Hepatocyte (in vitro differentiated cells): ENCODE results near the gene PDGFD. TPM values are rescaled to one million over a fixed set of nuclear protein-coding genes. Genes with fewer than 3 reads are reported as not detected.

Experiments
- DNase-seq: peaks from one replicate; pipeline ENCODE4 v3.0.0-alpha.2; 2016; ENCODE audit warnings: low spot score
- H2AFZ ChIP-seq: fragments of 200-600 bp; sonication (generic); 2 replicates; pipeline ENCODE4 v1.6.0; 2016; ENCODE audit warnings: antibody characterized with exemption, mild to moderate bottlenecking
- H3K27ac ChIP-seq: fragments of 200-600 bp; sonication (generic); 2 replicates; pipeline ENCODE4 v1.5.1; 2016; ENCODE audit warnings: mild to moderate bottlenecking
- H3K27me3 ChIP-seq: fragments of 200-600 bp; sonication (generic); 2 replicates; pipeline ENCODE4 v1.6.1; 2016
- H3K36me3 ChIP-seq: fragments of 200-600 bp; sonication (generic); replicated peaks from 2 replicates; pipeline ENCODE4 v1.5.1; 2016; ENCODE audit warnings: low read depth; ENCODE audit not compliant: insufficient read depth
- H3K4me1 ChIP-seq: fragments of 200-600 bp; sonication (generic); 2 replicates; pipeline ENCODE4 v1.5.1; 2016; ENCODE audit warnings: mild to moderate bottlenecking, moderate library complexity; ENCODE audit not compliant: insufficient read depth
- H3K4me2 ChIP-seq: fragments of 200-600 bp; sonication (generic); 2 replicates; pipeline ENCODE4 v1.6.0; 2016
- H3K4me3 ChIP-seq: fragments of 200-600 bp; sonication (generic); 2 replicates; pipeline ENCODE4 v1.5.1; 2016; ENCODE audit warnings: mild to moderate bottlenecking
- H3K79me2 ChIP-seq: fragments of 200-600 bp; sonication (generic); 2 replicates; pipeline ENCODE4 v1.6.0; 2017; ENCODE audit warnings: mild to moderate bottlenecking
- H3K9me2 ChIP-seq: fragments of 200-600 bp; sonication (generic); replicated peaks from 2 replicates; pipeline ENCODE4 v1.6.0; 2017; ENCODE audit warnings: mild to moderate bottlenecking; ENCODE audit not compliant: insufficient read depth
- H3K9me3 ChIP-seq: fragments of 200-600 bp; sonication (generic); 2 replicates; pipeline ENCODE4 v1.5.1; 2016; ENCODE audit warnings: low read depth, mild to moderate bottlenecking
- H4K20me1 ChIP-seq: fragments of 200-600 bp; sonication (generic); 2 replicates; pipeline ENCODE4 v1.6.0; 2016; ENCODE audit warnings: mild to moderate bottlenecking; ENCODE audit not compliant: insufficient read depth, poor library complexity, severe bottlenecking
- CTCF ChIP-seq: fragments of 200-600 bp; sonication (generic); IDR thresholded peaks from 2 replicates; pipeline ENCODE4 v1.5.1; 2016; ENCODE audit warnings: antibody characterized with exemption, mild to moderate bottlenecking; ENCODE audit not compliant: poor library complexity
- EZH2 ChIP-seq: fragments of 200-600 bp; sonication (generic); IDR thresholded peaks from 2 replicates; pipeline ENCODE4 v1.6.1; 2016; ENCODE audit warnings: antibody characterized with exemption, mild to moderate bottlenecking, borderline replicate concordance
- EZH2phosphoT487 ChIP-seq: fragments of 200-600 bp; sonication (generic); IDR thresholded peaks from one replicate; pipeline ENCODE4 v1.6.1; 2018; ENCODE audit warnings: antibody characterized with exemption, mild to moderate bottlenecking, low read depth, moderate library complexity; ENCODE audit not compliant: unreplicated experiment, severe bottlenecking
- WGBS: methylation state at CpG from one replicate; pipeline ENCODE4 v1.1.6; 2016; ENCODE audit warnings: low lambda C conversion rate; ENCODE audit errors: missing lambda C conversion rate; 5-methylcytosine and 5-hydroxymethylcytosine counted together
- polyA plus RNA-seq: library from polyadenylated mRNA; unstranded; fragments of >200 nt; fragmentation: Nextera tagmentation; extraction: Ambion mirVana; gene quantifications from 2 replicates; pipeline ENCODE4 v1.2.1, GENCODE V29; 2016
- total RNA-seq: library from RNA; depleted of rRNA; stranded (reverse); fragments of >200 nt; gene quantifications from 2 replicates; pipeline ENCODE4 v1.2.3, GENCODE V29; 2014

Gene PDGFD
- total and polyA plus RNA-seq, 2 experiments from 2014 or later: 17.3 to 29.6 TPM

- no peaks in the 10 kb centered on the region for H4K20me1 ChIP-seq
- no peaks in the 10 kb centered on the region for H3K79me2 ChIP-seq
- no peak overlapping the region for H3K4me3 ChIP-seq
- H3K27me3 ChIP-seq: no peaks in the 10 kb centered on the region
- no peaks in the 10 kb centered on the region for H3K36me3 ChIP-seq
- H3K9me2 ChIP-seq: no peaks in the 10 kb centered on the region
- TF ChIP-seq EZH2phosphoT487: no peak
- TF ChIP-seq CTCF: no peak
- TF ChIP-seq EZH2: no peak
- no peak for DNase-seq
- H3K4me1 ChIP-seq: no peaks in the 10 kb centered on the region
- H2AFZ ChIP-seq: no peak overlapping the region
- 67% methylated on average over 1 of the region's 1 CpG for WGBS
- no peaks in the 10 kb centered on the region for H3K9me3 ChIP-seq
- no peak overlapping the region for H3K4me2 ChIP-seq
- H3K27ac ChIP-seq: no peak overlapping the region
Measured at GRCh38 chr11:104175769-104176168, 11.8 kb upstream of the PDGFD start.

GRCh38 chr11:104169091-104169490 lies 5.1 kb upstream of the PDGFD start:
- TF ChIP-seq EZH2phosphoT487 (no peak), EZH2 (no peak), CTCF (no peak)
- Histone ChIP-seq H3K27ac (no peak overlapping the region), H3K4me1 (no peaks in the 10 kb centered on the region), H3K79me2 (no peaks in the 10 kb centered on the region), H3K9me2 (no peaks in the 10 kb centered on the region), H3K36me3 (no peaks in the 10 kb centered on the region), H4K20me1 (no peaks in the 10 kb centered on the region), H3K27me3 (no peaks in the 10 kb centered on the region), H3K4me2 (no peak overlapping the region), H3K9me3 (no peaks in the 10 kb centered on the region), H2AFZ (no peak overlapping the region), H3K4me3 (no peak overlapping the region)
- no peak for DNase-seq

- TF ChIP-seq CTCF (no peak), EZH2phosphoT487 (no peak), EZH2 (no peak)
- H3K9me2 ChIP-seq: no peaks in the 10 kb centered on the region
- no peak for DNase-seq
- H3K9me3 ChIP-seq: no peaks in the 10 kb centered on the region
- H3K4me1 ChIP-seq: peaks cover 6% of the 10 kb centered on the region
- WGBS: 66% methylated on average over 7 of the region's 7 CpGs
- no peaks in the 10 kb centered on the region for H3K27me3 ChIP-seq
- H3K4me2 ChIP-seq: no peak overlapping the region
- peaks cover 3% of the 10 kb centered on the region for H3K79me2 ChIP-seq
- no peak overlapping the region for H3K27ac ChIP-seq
- no peak overlapping the region for H2AFZ ChIP-seq
- H3K4me3 ChIP-seq: no peak overlapping the region
- H4K20me1 ChIP-seq: no peaks in the 10 kb centered on the region
- H3K36me3 ChIP-seq: no peaks in the 10 kb centered on the region
Measured at GRCh38 chr11:104165014-104165413, 1.1 kb upstream of the PDGFD start.
